ENCODE results near the gene CHST15. TPM values are rescaled to one million over a fixed set of nuclear protein-coding genes. Genes with fewer than 3 reads are reported as not detected.

The CHST15 gene
- total RNA-seq, 2 experiments from 2014 or later, result not detected

DNA sequence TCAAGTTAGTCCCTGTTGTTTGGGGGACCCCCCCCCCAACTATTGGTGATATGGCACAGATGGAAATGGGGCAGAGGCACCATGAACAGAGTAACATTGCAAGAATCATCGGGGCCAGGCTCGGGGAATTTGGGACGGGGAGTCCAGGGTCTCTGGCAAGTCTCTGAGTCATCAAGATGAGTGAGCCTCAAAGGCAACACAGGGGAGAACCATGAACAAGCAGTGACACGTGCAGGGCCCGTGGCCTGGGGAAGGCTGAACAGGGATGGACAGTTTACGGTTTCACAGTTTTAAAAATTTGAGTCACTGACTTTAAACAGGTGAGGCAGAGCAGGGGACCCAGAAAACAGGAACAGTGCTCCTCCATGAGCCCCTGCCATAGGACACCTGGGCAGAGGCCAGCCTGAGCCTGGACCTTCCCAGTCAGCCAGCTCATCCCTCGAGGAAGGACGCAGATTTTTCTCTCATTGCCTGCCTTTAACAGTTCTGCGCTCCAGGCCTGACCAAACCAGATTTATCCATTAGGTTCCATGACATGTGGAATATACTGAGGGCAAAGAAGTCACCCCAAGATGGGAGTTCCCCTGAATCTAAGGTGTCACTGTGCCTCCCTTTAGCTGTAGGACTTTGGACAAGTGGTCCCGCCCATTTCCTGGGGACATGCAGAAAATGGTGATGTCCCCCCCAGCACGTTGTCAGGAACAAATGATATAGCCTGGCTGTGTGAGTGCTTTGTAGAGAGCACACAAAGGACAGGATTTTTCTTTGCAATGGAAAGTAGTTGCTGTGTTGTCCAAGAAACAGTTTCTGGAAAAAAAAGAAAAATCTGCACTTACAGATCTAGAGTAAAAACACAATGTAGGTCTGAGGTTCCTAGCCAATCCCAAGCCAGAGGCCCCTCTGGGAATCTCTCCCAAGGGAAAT is 23.8 kb downstream of the CHST15 start:
- ChIA-PET POLR2A (no interaction called here), CTCF (no interaction called here)

GRCh38 chr10:124068929-124069328 is 24.5 kb downstream of the CHST15 start:
- ChIA-PET CTCF (no interaction called here), POLR2A (no interaction called here)

DNA sequence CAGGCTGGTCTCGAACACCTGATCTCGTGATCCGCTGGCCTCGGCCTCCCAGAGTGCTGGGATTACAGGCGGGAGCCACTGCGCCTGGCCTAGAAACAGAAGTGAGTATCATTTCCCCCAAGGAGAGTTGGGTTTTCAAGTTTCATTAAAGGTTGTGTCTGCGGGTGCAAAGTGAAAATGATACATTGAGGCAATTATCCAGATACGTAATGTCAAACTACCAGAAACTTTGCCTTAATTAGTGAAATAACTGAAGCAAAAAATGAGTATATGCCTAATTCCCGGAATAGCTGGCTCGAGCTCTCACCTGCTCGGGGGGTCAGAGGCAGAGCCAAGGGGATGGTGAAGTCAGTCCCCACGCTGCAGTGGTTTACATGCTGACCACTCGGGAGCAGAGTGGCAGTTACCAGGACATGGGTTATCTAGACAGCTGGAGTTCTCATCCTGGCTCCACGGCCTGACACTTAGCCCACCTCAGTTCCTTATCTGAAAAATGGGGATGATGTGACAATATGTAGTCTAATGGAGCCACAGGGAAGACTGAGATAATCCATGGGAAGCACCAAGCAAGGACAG is 25.5 kb downstream of the CHST15 start:
- POLR2A ChIA-PET, result no interaction called here
- CTCF ChIA-PET, result no interaction called here

DNA sequence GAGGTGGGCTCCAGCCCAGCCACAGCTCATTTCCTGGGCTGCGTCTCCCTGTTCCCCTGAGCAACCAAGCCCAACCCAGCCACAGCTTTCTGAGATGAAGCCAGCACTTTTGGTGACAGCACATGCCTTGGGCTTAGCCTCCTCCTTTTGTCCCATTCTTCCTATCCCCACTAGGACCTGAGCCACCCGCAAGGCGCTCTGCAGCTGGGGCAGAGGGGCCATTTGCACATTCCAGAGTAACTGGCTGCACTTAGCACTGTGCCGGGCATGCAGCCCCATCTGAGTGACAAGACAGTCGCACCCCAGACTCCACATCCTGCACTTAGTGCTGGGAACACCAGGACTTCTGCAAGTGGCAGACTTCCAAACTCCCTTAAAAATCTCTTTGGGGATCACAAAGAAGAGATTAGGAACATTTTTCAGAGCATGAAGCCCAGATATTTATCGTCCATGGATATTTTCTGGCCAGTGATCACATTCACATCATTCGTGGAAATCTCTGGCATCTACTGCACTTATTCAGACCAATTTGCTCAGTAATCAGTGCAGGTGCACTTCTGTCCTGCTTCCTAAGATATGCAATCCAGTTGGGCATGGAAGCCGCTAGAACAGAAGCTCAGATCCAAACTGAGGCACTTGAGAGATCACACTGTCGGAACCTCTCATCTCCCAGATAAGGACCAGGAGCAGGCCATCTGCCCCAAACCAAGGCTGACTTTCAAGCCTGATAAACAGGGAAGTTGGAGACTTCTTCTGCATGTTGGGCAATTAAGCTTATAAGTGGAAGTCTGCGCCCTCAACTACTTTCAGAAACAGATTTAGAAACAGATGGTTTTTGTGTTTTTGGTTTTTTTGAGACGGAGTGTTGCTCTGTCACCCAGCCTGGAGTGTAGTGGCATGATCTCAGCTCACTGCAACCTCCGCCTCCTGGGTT is 26.4 kb downstream of the CHST15 start:
- CTCF ChIA-PET, result no interaction called here
- POLR2A ChIA-PET, result no interaction called here

DNA sequence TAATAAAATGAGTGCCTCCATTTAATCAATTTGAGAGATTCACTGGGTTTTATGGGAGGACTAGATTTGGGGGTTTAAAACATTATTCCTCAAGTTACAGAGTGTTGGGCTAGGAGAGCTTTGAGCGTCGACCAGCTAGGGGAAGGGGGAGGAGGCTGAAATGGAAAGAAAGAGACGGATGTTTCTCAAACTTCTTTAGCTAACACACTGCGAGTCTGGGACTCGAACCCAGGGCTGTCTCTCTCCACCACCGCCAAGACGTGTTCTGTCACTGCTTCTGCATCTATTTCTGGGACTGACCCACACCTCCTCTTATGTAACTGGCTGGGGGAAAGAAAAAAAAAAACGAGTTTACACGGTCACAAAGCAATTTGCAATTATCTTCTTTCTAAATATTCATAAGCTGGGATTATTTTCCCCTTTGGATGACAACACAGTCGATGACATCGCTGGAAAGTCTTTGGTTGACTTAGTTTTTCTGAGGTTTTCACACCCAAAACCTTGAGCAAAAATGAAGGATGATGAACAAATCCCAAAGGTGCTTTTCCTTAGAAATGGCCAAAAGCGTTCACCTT is 27.2 kb downstream of the CHST15 start:
- POLR2A ChIA-PET, result no interaction called here

GRCh38 chr10:124065382-124066125 is 27.8 kb downstream of the CHST15 start:
- CTCF ChIA-PET, result no interaction called here
- POLR2A ChIA-PET, result no interaction called here

More for the DNA sequence above, 27.2 kb downstream of the CHST15 start:
- CTCF ChIA-PET, result no interaction called here

DNA sequence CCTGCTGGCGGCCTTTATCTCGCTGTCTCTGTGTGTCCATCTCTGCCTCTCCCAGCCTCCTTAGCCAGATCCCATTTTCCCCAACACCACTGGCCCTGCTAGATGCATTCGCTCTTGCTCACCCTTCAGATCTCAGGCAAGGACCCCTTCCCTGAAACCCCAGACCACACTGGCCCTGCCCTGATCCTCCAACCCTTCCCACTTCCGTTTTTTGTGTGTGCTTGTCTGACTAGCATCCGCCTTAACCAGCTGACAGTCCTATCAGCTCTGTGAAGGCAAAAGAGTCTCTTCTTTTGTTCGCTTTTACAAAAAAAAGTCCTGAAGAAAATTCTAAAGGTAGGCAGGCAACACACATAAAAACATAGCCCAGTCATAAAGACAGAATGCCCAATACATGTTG is 28.7 kb downstream of the CHST15 start:
- CTCF ChIA-PET, result no interaction called here
- POLR2A ChIA-PET, result no interaction called here

GRCh38 chr10:124063750-124064603 is 29.4 kb downstream of the CHST15 start:
- CTCF ChIA-PET, result no interaction called here
- POLR2A ChIA-PET, result no interaction called here

GRCh38 chr10:124062390-124062789 is 31.0 kb downstream of the CHST15 start:
- POLR2A ChIA-PET, result no interaction called here

DNA sequence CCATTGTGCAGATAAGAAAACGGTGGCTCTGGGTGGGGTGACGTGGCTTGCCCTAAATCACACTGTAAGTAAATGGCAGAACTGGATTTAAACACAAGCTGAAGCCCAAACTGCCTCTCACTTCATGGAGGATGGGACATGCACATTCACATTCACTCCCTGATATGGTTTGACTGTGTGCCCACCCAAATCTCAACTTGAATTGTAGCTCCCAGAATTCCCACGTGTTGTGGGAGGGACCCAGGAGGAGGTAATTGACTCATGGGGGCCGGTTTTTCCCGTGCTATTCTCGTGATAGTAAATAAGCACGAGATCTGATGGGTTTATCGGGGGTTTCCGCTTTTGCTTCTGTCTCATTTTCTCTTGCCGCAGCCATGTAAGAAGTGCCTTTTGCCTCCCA is 32.4 kb downstream of the CHST15 start:
- ChIA-PET CTCF (no interaction called here), POLR2A (no interaction called here)

More at GRCh38 chr10:124062390-124062789, 31.0 kb downstream of the CHST15 start:
- CTCF ChIA-PET, result no interaction called here

GRCh38 chr10:124060148-124060720 is 33.2 kb downstream of the CHST15 start:
- ChIA-PET CTCF (no interaction called here), POLR2A (no interaction called here)

GRCh38 chr10:124059551-124059950 is 33.8 kb downstream of the CHST15 start:
- CTCF ChIA-PET, result no interaction called here
- POLR2A ChIA-PET, result no interaction called here

GRCh38 chr10:124058346-124059003 is 34.9 kb downstream of the CHST15 start:
- ChIA-PET CTCF (no interaction called here), POLR2A (no interaction called here)

DNA sequence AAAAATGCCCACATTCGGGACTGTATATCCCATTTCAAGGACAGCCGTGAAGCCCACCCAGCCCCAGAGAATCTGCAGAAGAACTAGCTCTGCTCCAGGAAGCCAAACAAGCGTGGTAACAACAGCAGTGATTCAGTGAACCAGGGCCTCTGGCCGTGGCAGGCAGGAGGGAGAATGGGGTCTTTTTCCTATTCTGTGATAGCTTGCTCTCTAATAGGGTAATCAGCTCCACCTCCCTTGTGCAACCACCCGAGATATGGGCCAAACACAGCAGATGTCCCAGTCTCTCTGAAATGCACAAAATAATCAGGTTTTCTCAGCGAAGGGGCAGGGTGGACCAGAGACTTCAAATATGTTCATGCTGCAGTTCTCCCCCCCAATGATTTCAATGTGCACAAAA is 35.8 kb downstream of the CHST15 start:
- ChIA-PET POLR2A (no interaction called here), CTCF (no interaction called here)

GRCh38 chr10:124056337-124056980 is 36.9 kb downstream of the CHST15 start:
- ChIA-PET CTCF (no interaction called here), POLR2A (no interaction called here)

DNA sequence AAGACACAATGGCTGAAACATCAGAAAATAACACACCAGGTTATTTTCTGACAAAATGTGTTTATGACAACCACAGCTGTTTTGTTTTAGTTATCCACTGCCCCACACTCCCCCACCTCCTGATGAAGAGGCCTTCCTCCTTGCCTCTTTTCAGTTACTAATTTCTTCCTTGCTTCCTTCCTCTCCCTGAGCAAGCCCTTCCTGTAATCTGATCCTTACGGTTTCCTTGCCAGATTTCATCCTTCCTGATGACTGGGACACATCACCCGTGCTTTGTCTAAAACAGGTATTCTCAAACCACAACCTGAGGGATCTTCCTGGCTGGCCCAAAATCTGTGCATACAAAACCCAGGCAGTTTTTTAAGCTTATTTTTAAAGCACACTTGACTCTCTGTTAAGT is 39.4 kb downstream of the CHST15 start:
- POLR2A ChIA-PET, result no interaction called here
- CTCF ChIA-PET, result no interaction called here

GRCh38 chr10:124052561-124052960 is 40.8 kb downstream of the CHST15 start:
- ChIA-PET CTCF (no interaction called here), POLR2A (no interaction called here)
